ENCODE data around the gene PSPH.

GRCh38 chr7:55965100-55965470 lies 86.2 kb downstream of the PSPH start:
- no peak for TF ChIP-seq CTCF (IDR thresholded peaks at IDR 0.05 in 2 of 3, conservative IDR thresholded peaks at IDR 0.05 in 1 of 3; ENCODE audit: borderline replicate concordance in 1 of 3, insufficient read depth in 1 of 3, low read depth in 2 of 3, low read length in 2 of 3)
- no peak for TF ChIP-seq CBX3 (IDR thresholded peaks at IDR 0.05; ENCODE audit: low read depth)
- no peak for TF ChIP-seq POLR2A (IDR thresholded peaks at IDR 0.05; ENCODE audit: borderline replicate concordance, extremely low read depth, insufficient read depth, insufficient read length)
